GM21825 (cell line): ENCODE results near the gene FAM118B.

Experiments used
- ATAC-seq: cut with Tn5 transposase; IDR thresholded peaks from one replicate; pipeline ENCODE4 v1.9.1; 2021; ENCODE audit warnings: mild to moderate bottlenecking, moderate library complexity; ENCODE audit not compliant: unreplicated experiment

FAM118B gene

DNA sequence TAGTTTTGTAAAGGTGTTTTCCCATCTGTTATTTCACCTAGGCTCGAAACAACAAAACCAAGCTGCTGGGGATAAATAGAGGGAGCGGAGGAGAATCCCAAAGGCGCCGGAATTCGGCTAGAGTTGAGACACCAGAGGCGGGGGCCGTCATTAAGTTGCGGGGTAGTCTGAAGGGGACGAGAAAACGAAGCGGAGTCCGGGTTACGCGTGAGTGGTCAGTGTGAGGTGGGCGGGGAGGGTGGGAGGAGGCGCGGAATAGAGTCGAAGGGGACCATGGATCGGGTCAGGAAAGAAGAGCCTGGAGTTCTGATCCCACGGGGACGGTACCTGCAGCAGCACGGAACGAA, 56.8 kb downstream of the FAM118B start:
- no peak for ATAC-seq

DNA sequence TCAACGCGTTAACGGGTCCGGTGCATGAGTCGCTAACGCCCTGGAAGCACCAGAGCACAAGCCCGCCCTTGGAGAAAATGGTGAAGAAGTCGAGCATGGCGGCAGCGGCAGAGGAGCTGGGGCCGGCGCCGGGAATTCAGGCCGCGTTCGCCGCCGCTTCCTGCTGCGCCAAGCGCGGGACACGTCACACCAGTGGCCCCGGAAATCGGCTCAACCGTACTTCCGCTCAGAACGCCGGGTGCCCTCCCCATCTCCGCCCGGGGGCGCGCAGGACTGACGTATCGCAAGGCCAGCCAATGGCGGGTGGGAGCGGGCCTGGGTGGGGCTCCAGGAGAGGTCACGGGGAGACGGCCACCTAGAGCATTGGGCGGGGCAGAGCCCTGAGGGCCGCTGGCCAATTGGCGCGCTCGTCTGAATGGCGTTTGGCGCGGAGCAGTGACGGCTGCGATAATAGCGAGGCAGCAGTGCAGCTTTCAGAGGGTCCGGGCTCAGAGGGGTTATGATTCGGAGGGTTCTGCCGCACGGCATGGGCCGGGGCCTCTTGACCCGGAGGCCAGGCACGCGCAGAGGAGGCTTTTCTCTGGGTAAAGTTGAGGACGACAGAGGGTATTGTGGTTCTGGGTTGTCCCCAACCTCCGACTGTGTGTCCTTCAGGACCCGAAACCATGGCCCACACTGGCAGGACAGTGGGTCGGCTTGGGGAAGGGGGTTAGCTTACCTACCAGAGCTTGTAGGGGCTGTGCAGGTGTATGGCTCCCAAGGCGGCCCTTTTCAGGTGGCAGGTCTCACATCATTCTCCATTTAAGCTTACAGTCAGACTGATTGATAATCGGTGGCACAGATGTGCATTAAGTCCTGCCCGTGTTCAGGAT, 57.4 kb downstream of the FAM118B start, which contains the start of the genes FOXRED1 and SRPRA:
FOXRED1 (plus strand) TSS at position 447 of the 872 bp plus-strand sequence; CDS start at position 500, 53 bp downstream.
SRPRA (minus strand) TSS at position 188 of the 872 bp plus-strand sequence; CDS start at position 97, 91 bp downstream.
- ATAC-seq = peak; percentile 99

DNA sequence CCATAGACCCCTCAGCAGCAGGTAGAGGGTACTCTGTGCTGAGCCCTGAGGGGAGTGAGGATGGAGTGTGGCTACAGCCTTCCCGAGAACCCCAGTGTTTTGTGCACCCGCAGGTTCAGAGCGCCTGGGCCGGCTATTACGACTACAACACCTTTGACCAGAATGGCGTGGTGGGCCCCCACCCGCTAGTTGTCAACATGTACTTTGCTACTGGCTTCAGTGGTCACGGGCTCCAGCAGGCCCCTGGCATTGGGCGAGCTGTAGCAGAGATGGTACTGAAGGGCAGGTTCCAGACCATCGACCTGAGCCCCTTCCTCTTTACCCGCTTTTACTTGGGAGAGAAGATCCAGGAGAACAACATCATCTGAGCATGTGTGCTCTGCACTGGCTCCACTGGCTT, 65.7 kb downstream of the FAM118B start:
- no peak for ATAC-seq

DNA sequence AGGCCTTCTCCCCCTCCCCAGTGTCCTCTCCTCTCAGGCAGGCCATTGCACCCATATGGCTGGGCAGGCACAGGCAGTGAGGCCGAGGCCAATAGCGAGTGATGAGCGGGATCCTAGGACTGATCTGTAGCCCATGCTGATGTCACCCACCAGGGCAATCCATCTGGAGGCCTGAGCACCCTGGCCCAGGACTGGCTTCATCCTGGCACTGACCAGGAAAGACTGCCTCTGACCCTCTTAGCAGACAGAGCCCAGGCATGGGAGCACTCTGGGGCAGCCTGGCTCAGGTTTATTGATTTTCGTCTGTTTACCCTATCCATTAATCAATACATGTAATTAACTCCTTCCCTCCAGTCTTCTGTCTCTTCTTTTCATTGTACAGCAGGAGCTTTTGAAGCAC, 66.2 kb downstream of the FAM118B start:
- ATAC-seq = no peak

DNA sequence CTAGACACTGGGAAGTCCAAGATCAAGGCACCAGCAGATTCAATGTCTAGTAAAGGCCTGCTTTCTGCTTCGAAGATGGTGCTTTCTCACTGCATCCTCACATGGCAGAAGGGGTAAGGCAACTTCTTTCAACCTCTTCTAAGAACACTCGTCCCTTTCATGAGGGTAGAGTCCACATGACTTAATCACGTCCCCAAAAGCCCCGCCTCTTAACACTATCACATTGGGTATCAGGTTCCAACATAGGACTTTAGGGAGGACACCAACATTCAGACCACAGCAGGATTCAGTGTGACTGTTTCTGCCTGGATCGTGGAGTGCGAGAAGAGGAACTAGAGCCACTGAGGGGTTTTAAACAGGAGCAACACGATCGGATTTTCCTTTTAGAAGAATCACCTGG, 67.6 kb downstream of the FAM118B start:
- no peak for ATAC-seq

DNA sequence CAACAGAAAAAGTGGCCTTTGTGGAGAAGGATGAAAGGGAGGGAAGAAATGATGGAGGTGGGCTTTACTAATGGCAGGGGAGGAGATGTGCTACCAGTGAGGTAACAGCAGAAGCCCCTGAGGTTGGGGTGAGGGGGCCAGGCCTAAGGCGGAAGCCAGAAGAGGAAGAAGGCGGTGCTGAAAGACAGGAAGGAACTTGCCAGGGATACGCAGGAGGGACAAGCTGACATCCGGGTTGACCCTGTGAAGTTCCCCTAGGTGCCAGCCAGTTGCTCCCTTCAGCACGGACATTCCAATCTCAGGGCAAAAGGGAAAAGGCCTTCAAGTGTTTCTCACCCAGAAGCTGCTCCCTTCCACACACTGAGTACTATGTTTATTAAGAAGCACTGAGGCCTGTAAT, 69.0 kb downstream of the FAM118B start:
- ATAC-seq = no peak

DNA sequence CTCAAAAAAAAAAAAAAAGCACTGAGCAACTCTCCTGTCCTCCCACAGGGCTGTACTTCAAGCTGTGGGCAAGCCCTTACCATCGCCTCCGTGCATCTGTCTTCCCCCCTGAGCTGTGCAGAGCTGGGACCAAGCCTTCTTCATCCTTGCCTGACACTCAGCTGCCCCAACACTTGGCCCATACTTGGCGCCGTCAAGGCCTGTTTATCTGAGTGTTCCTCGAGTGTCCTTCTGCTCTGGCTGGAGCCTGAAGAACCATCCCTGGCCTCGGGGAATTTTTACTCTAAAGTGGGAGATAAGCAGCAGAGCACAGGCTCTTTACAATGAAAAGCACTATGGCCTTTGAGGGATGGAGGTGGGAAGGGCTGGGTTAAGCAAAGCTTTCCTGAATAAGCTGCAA, 69.7 kb downstream of the FAM118B start:
- no peak for ATAC-seq

DNA sequence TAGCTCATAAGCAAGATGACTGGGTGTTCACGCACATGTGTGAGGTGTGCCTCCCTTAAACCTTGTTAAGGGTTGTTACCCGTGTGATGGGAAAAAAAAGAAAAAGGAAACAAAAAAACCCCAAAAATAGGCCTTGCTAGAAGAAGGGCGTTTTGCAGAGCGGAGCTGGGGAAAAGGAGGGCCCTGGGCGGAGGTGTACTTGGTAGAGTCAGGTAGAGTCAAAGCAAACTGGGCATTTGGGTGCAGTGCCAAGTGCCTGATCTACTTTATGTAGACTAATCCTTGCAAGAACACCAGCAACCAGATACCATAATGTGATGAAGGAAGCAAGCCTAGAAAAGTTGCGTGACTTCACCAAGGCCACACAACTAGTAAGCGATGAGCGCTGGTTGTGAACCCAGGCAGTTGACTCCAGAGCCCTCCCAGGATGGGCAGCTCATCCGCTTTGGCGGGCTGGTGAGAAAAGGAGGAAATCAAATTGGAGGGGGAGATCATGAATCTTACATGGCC, 70.1 kb downstream of the FAM118B start:
- ATAC-seq = no peak

DNA sequence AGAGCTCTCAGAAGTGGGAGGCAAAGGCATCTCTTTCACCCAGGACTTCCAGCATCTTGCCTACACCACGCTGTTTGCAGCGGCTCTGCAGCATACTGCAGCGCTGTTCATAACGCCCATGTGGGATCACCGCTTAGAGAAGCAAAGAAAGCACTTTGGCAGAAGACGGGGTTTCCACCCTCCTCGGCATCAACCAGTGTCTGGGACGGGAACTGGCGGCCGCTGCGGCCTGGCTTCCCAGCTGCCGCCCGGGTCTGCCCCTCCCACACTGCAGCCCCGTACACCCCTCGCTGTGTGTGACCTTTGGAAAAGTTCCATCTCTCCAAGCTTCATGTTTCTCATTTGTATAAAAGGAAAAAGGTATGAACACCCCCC, 70.8 kb downstream of the FAM118B start:
- ATAC-seq = no peak

DNA sequence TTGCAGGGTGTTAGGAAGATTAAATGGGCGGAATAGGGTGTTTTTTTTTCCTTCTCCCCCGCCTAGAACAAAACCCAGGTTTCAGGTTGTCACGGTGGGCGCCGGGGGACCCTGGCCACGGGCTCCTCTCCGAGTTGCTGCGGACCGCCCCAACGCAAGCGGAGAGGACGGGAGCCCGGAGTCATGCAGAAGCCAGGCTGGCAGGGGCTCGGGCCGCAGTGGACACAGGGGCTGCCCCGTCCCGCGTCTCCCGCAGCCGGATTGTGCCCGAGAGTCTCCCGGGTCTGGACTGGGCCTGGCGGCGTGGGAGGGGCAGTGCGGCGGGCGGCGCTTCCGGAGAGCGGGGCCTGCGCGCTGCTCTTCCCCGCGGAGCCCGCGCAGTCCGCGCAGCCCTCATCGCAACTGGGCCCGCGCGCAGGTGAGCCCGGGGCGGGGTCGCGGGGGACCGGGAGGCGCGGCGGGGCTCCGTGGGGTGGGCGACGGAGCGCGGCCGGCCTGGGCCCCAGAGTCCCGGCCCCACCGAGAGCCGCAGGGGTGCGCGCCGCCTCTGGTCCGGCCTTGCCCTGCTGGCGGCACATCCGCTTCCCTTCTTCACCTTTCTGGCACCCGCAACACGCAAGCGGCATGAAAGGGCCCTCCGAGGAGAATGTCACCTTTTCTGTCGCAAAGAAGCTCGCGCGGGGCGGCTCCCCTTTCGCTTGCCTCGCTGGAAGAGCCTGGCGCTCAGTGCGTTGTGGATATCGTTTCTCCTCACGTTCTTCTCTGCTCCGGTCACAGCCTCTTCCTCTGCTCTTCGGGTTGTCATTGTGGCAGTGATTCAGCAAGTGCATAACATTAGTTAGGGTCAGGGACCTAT, 71.4 kb downstream of the FAM118B start, which contains the start of gene TIRAP:
TIRAP (plus strand) TSS at position 358 of the 856 bp plus-strand sequence. CDS start 7,802 bp downstream, outside the sequence.
- ATAC-seq = peak; percentile 59

DNA sequence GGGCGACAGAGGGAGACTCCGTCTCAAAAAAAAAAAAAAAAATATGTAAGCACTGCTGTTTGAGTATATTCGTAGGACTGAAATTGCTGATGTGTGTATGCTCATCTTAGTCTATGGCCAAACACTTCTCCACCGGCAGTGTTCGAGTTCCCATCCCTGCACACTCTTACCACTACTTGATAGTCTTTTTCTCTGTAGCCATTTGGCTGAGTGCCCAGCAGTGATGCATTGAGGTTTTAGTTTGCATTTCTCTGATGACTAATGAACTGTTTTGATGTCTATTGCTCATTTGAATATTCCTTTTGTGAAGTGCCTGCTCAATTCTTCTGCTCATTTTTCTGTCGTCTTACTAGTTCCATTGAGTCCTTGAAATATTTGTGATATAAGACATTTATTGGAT, 73.2 kb downstream of the FAM118B start:
- peak; percentile 45 for ATAC-seq

DNA sequence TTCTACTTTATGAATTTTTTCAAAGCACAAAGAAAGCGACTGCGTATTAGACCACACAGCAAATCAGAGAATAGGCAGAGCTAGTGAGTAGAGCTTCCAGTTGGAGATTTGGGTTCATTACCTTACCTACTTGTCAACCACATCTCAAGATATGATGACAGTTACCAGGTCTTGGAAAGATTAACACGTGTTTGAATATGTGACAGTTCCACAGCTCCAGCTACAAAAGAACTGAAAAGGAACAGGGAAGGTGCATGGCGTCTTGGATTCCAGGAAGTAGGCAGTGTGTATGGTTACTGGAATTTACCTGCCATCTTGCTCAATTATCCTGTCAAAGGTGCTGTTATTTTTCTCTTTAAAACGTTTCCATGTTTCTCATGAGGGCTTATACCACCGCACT, 76.7 kb downstream of the FAM118B start:
- ATAC-seq = no peak

DNA sequence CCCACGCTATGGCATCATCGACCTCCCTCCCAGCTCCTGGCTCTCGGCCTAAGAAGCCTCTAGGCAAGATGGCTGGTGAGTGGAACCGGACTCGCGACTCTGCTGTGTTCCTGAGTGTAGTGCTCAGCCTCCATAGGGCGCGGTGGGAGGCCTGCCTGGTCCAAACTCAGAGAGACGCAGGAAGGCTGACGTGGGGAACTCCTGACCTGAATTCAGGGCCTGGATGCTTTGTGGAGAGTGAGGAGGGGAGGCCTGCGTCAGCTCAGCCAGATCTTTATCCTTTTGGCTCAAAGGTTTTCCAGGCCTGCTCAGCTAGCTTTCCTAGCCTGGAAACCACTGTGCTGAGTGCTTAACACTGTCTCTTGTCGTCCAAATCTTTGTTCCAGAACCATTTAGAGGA, 79.3 kb downstream of the FAM118B start:
- no peak for ATAC-seq

DNA sequence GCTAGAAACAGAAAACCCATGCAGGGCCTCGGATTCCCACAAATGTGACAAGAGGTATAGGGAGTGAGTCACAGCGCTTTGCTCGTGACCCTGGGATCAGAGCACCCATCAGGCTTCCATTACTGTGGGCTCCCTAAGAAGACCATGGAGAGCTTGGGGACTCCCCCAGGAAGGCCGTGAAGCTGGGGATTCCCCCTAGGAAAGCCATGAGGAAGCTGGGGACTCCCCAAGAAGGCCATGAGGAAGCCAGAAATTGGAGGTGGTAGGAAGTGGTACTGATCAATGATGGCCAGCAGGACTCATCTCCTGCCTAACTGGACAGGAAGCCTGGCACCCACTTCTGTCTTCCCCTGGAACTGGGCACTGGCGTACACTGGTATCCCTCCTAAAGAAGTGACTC, 82.1 kb downstream of the FAM118B start:
- ATAC-seq = peak; percentile 61

DNA sequence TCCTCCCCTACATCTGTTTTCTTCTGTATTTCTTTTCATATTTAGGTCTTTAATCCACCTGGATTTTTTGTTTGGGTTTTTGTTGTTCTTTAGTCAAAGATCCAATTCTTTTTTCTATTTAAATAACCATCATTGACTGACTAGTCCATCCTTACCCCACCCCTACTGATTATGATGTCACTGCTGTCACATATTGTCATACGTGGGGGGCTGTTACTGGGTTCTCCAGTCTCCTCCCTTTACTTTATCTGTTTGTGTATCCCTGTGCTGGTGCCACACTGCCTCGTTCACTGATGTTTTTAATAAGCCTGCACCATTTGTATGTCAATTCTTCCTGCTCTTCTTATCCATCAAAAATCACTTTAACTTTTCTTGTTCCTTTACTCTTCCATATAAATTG, 85.4 kb downstream of the FAM118B start:
- ATAC-seq = no peak

DNA sequence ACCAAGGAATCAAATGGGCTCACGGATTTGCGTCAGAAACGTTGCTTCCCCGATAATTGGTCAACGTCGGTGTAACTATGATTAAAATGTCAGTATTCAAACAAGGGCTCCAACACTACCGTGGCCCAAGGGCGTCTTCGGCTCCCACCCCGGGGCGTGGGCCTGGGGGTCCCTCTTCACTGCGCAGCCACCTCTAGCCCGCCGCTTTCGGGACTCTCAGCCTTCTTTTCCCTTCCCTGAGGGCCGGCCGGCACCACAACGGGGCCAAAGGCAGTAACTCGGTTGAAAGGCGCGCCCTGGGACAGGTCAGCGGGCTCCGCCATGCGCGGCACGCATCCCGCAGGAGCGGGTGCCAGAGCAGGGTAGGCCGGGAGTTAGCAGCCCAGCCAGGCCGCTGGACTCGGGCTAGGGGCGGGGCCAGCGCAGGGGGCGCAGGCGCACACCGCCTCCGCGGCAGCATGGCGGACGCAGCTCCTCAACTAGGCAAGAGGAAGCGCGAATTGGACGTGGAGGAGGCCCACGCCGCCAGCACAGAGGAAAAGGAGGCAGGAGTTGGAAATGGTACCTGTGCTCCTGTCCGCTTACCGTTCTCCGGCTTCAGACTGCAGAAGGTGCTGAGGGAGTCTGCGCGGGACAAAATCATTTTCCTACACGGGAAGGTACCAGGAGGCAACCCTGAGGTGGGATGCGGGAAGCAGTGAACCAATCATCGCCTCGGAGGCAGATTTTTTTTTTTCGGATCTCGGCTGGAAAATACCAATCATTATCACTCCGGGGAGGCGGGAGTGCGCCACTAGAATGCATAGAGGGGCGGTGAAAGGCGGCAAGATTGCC, 92.3 kb downstream of the FAM118B start, which contains the start of gene DCPS:
DCPS (plus strand) TSS at position 438 of the 834 bp plus-strand sequence; CDS start at position 459, 21 bp downstream.
- ATAC-seq = peak; percentile 90

DNA sequence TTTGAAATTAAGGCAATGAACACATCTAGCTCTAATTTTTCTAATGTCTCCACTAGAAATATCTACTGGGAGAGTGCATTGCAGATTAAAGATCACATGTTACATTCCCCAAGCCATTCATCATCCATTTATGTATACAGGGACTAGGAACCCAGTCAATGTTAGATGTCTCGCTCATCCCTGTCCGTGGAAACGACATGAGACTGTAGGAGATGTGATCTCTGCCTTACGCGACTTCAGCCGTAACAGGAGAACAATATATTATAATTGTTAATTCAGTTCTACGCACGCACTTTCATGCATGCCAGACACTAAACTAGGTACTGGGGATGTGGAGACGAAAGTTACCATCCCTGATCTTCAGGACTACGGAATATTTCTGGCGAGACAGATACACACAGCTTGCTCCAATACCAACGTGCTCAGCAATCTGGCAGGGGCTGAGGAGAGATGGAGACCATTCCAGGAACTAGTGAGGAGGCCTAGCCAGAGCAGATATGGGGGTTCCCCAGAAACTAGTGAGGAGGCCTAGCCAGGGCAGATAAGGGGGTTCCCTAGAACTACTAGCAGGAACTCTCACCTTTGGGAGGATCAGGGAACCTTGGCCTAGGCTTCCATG, 93.0 kb downstream of the FAM118B start:
- ATAC-seq = peak; percentile 2

DNA sequence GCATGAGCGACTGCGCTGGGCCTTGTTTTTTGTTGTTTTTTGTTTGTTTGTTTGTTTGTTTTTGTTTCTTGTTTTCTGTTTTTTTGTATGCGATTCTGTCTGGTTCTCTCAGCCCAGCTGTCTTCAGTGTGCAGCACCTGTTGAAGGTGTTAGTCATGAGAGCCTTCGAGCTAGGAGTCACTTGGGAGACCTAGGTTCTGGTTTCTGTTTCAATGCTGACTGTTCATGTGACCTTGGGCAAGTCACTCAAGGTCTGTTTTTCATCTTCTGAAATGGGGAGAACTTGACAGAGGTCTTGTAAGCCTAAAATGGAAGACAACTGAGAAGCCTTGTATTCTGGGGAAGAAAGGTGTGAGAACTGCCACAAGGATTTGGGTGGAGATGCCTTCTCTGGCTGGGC, 94.1 kb downstream of the FAM118B start:
- peak; percentile 57 for ATAC-seq

DNA sequence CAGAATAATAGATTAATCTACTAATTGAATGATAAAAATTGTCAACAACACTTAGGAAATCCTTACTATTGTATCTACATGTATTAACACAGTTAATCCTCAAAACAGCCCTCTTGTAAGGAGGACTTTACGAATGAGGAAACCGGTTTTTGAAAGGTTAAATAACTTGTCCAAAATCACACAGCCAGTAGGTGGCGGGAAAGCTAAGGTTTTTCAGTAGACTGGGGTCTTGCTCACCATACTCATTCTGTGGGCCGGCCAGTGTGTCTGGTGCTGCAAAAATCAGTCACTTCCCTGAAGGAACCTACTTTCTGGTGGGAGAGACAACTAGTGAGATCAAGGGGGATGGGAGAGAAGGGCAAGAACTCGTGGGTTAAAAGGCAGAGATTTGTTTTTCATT, 96.1 kb downstream of the FAM118B start:
- ATAC-seq = no peak

DNA sequence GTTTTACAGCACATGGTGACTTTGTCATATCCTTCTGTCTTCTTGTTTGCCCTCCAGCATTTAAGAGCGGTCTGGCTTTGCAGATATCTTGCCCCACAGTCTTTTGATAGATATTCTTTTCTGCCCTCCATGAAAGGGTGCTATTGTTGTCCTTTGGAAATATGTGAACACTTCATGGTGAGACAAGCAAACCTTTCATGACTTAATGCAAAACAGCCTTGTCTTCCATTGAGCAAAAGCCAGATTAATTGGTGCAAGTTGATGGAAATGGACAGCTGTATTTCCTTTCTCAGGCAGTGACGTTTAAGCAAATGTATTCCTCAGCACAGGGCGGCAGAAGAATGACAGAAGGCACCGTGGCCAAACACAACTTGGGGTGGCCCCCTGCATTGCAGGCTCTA, 96.7 kb downstream of the FAM118B start:
- no peak for ATAC-seq
